Peyer's patch (tissue), 4 donors: ENCODE measurements around the gene INO80B.

Experiments used
- POLR2A ChIP-seq, 2 donors: fragments of 450-650 bp; IDR thresholded peaks; one replicate each; pipeline ENCODE4 v1.5.1; 2017; ENCODE audit warnings: antibody characterized with exemption in 2 of 2, mild to moderate bottlenecking in 2 of 2, moderate library complexity in 2 of 2
- TF ChIP-seq, protein P1 (sequence below), 6 experiments: fragments of 450-650 bp in 4 of 6; fragments of 200-600 bp in 2 of 6; sonication (generic) in 1 of 6; IDR thresholded peaks; one replicate each; pipeline ENCODE4 v1.5.1; 2017 to 2019; ENCODE audit warnings: antibody characterized with exemption in 6 of 6, mild to moderate bottlenecking in 3 of 6, moderate library complexity in 1 of 6

DNA sequence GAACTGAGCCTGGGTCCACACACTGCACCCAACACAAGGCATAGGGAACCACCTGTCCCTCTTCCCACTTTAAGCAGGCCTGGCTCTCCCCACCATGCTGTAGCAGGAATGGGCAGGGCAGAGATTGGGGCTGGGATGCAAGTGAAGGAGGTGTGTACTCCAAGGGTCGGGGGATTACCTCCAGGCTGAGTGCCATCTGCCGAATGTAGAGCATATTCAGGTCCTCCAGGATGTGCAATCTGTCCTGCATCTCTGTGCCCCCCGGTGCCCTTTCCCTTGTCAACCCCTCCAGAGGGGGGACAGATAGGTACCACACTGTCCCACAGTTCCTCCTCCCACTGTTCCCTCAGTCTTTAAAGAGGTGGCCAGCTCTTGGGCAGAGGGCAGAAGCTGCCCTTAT, 15.5 kb upstream of the INO80B start:
- TF ChIP-seq, protein P1, sequence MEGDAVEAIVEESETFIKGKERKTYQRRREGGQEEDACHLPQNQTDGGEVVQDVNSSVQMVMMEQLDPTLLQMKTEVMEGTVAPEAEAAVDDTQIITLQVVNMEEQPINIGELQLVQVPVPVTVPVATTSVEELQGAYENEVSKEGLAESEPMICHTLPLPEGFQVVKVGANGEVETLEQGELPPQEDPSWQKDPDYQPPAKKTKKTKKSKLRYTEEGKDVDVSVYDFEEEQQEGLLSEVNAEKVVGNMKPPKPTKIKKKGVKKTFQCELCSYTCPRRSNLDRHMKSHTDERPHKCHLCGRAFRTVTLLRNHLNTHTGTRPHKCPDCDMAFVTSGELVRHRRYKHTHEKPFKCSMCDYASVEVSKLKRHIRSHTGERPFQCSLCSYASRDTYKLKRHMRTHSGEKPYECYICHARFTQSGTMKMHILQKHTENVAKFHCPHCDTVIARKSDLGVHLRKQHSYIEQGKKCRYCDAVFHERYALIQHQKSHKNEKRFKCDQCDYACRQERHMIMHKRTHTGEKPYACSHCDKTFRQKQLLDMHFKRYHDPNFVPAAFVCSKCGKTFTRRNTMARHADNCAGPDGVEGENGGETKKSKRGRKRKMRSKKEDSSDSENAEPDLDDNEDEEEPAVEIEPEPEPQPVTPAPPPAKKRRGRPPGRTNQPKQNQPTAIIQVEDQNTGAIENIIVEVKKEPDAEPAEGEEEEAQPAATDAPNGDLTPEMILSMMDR (IDR thresholded peaks at IDR 0.05), result no peak
- TF ChIP-seq POLR2A (IDR thresholded peaks at IDR 0.05), result no peak
